GM18873 (cell line): ENCODE results near the gene WNK3.

Source experiments
- ATAC-seq: cut with Tn5 transposase; IDR thresholded peaks from one replicate; pipeline ENCODE4 v1.9.1; 2021; ENCODE audit warnings: mild to moderate bottlenecking, moderate library complexity, moderate number of reproducible peaks; ENCODE audit not compliant: unreplicated experiment, low FRiP score

WNK3 gene

GRCh38 chrX:54248309-54248708 lies 109.5 kb downstream of the WNK3 start:
- no peak for ATAC-seq

GRCh38 chrX:54246866-54247265 lies 111.0 kb downstream of the WNK3 start:
- ATAC-seq: no peak

GRCh38 chrX:54238588-54238987 lies 119.3 kb downstream of the WNK3 start:
- no peak for ATAC-seq

- no peak for ATAC-seq
Measured at GRCh38 chrX:54237014-54237413, 120.8 kb downstream of the WNK3 start.

- no peak for ATAC-seq
Measured at GRCh38 chrX:54230435-54231148, 127.3 kb downstream of the WNK3 start.

- no peak for ATAC-seq
Measured at GRCh38 chrX:54223581-54223980, 134.3 kb downstream of the WNK3 start.

GRCh38 chrX:54213603-54214002 lies 144.2 kb downstream of the WNK3 start:
- ATAC-seq: no peak

- ATAC-seq: no peak
Measured at GRCh38 chrX:54208531-54208930, 149.3 kb downstream of the WNK3 start.

- ATAC-seq: no peak
Measured at GRCh38 chrX:54198262-54198661, 159.6 kb downstream of the WNK3 start.

- no peak for ATAC-seq
Measured at GRCh38 chrX:54194982-54195588, 162.8 kb downstream of the WNK3 start.

- no peak for ATAC-seq
Measured at GRCh38 chrX:54193085-54193821, 164.6 kb downstream of the WNK3 start.

GRCh38 chrX:54184474-54184873 lies 173.4 kb downstream of the WNK3 start:
- ATAC-seq: no peak

GRCh38 chrX:54182864-54183613 lies 174.8 kb downstream of the WNK3 start, which contains the start of gene FAM120C:
TSS of gene FAM120C (minus strand) at chrX:54183254. CDS start at chrX:54183198, 56 bp downstream.
- ATAC-seq: peak; percentile 4

GRCh38 chrX:54182194-54182863 lies 175.5 kb downstream of the WNK3 start:
- ATAC-seq: peak; percentile 45

- no peak for ATAC-seq
Measured at GRCh38 chrX:54181202-54181953, 176.5 kb downstream of the WNK3 start.

- no peak for ATAC-seq
Measured at GRCh38 chrX:54180403-54180802, 177.4 kb downstream of the WNK3 start.

- ATAC-seq: no peak
Measured at GRCh38 chrX:54178100-54178940, 179.5 kb downstream of the WNK3 start.

- no peak for ATAC-seq
Measured at GRCh38 chrX:54177306-54177705, 180.5 kb downstream of the WNK3 start.

- no peak for ATAC-seq
Measured at GRCh38 chrX:54173791-54174190, 184.1 kb downstream of the WNK3 start.
